PC-3 (cell line): ENCODE results near the gene ASCL2. TPM values are rescaled to one million over a fixed set of nuclear protein-coding genes. Genes with fewer than 3 reads are reported as not detected.

Source experiments
- ATAC-seq: fragments of 200-7000 bp; cut with Tn5 transposase; 2 replicates; pipeline ENCODE4 v1.9.1; 2020; ENCODE audit warnings: mild to moderate bottlenecking, moderate library complexity
- BruUV-seq: library from RNA; stranded (reverse); fragments of 400-500 nt; replicated peaks from 2 replicates; lab custom pipeline; 2021; lab: Mats Ljungman, UMichigan
- CTCF ChIA-PET: fragments of 300-600 bp; sonication (Branson Sonifier 250); formaldehyde crosslinking; loops from one replicate; lab custom pipeline; 2022; ENCODE audit warnings: antibody characterized with exemption; lab: Charles Lee
- POLR2A ChIA-PET: fragments of 300-600 bp; sonication (Branson Sonifier 250); formaldehyde crosslinking; loops from one replicate; lab custom pipeline; 2022; ENCODE audit warnings: antibody characterized with exemption; ENCODE audit not compliant: unreplicated experiment; lab: Charles Lee
- DNase-seq: peaks from one replicate; pipeline ENCODE4 v3.0.0-alpha.2; 2015
- H2AFZ ChIP-seq: fragments of 300-600 bp; sonication (generic); 2 replicates; pipeline ENCODE4 v1.6.0; 2016; ENCODE audit warnings: antibody characterized with exemption, low read length
- H3F3A ChIP-seq: fragments of 300-600 bp; sonication (generic); one replicate; pipeline ENCODE4 v1.6.0; 2017; ENCODE audit warnings: antibody characterized with exemption, low read length, control low read depth, mild to moderate bottlenecking; ENCODE audit not compliant: unreplicated experiment
- H3K27ac ChIP-seq: fragments of 300-600 bp; sonication (generic); 2 replicates; pipeline ENCODE4 v1.5.1; 2016; ENCODE audit warnings: mild to moderate bottlenecking, low read length
- H3K27me3 ChIP-seq: fragments of 300-600 bp; sonication (generic); 2 replicates; pipeline ENCODE4 v1.6.1; 2016; ENCODE audit warnings: low read length, mixed read lengths
- H3K36me3 ChIP-seq: fragments of 300-600 bp; sonication (generic); 2 replicates; pipeline ENCODE4 v1.6.1; 2016; ENCODE audit warnings: low read depth, mixed run types, low read length, mixed read lengths
- H3K4me1 ChIP-seq: fragments of 300-600 bp; sonication (generic); 2 replicates; pipeline ENCODE4 v1.5.1; 2016; ENCODE audit warnings: low read length; ENCODE audit not compliant: insufficient read depth
- H3K4me2 ChIP-seq: fragments of 300-600 bp; sonication (generic); 2 replicates; pipeline ENCODE4 v1.6.0; 2016; ENCODE audit warnings: low read length
- H3K4me3 ChIP-seq: fragments of 300-600 bp; sonication (generic); 2 replicates; pipeline ENCODE4 v1.5.1; 2016; ENCODE audit warnings: mild to moderate bottlenecking, low read length, mixed read lengths
- H3K79me2 ChIP-seq: fragments of 300-600 bp; sonication (generic); 2 replicates; pipeline ENCODE4 v1.6.1; 2017; ENCODE audit warnings: low read length, mixed read lengths
- H3K9ac ChIP-seq: fragments of 300-600 bp; sonication (generic); 2 replicates; pipeline ENCODE4 v1.6.0; 2016; ENCODE audit warnings: mild to moderate bottlenecking, low read length
- H3K9me2 ChIP-seq: fragments of 300-600 bp; sonication (generic); replicated peaks from 2 replicates; pipeline ENCODE4 v1.6.1; 2016; ENCODE audit warnings: mixed run types, low read length, mixed read lengths
- H3K9me3 ChIP-seq: fragments of 300-600 bp; sonication (generic); 2 replicates; pipeline ENCODE4 v1.6.1; 2016; ENCODE audit warnings: low read length, mixed read lengths
- H4K20me1 ChIP-seq: fragments of 300-600 bp; sonication (generic); 2 replicates; pipeline ENCODE4 v1.6.1; 2016; ENCODE audit warnings: low read length, mixed read lengths
- CTCF ChIP-seq: fragments of 300-600 bp; sonication (generic); conservative IDR thresholded peaks from 2 replicates; pipeline ENCODE4 v1.5.1; 2017; ENCODE audit warnings: antibody characterized with exemption, low read depth, mild to moderate bottlenecking, low read length
- EZH2 ChIP-seq: fragments of 300-600 bp; sonication (generic); IDR thresholded peaks from one replicate; pipeline ENCODE4 v1.6.1; 2017; ENCODE audit warnings: antibody characterized with exemption, mild to moderate bottlenecking, low read length; ENCODE audit not compliant: unreplicated experiment
- EZH2phosphoT487 ChIP-seq: fragments of 300-600 bp; sonication (generic); IDR thresholded peaks from 2 replicates; pipeline ENCODE4 v1.6.1; 2018; ENCODE audit warnings: mild to moderate bottlenecking, antibody characterized with exemption, low read length, borderline replicate concordance
- intact Hi-C: fragments of 100-400 bp; cut with micrococcal nuclease; formaldehyde crosslinking; loops from 2 replicates; pipeline ENCODE4 v1.9.0; 2023
- total RNA-seq: library from RNA; depleted of rRNA; stranded (reverse); fragments of >200 nt; gene quantifications from 2 replicates; pipeline ENCODE4 v1.2.3, GENCODE V29; 2014

Gene ASCL2
- total RNA-seq, 1 experiment from 2014 or later, result 1.1 TPM

DNA sequence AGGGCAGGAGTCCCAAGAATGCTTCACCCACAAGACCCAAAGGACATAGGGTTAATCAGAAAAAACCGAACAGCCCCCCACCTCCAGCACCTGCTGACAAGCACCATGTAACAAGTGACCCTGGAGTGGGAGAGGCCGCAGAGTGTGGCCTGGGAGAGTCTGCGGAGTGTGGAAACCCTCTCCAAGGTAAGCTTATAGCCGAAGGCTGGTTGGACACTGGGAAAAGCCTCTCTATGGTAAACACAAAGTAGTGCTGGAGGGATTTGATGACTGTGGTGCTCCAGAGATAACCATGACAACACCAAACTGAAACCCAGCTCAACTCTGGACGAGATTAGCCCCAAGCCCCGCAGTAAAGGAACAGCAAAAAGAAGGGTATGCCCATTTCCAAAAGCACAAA, 19.2 kb downstream of the ASCL2 start:
- H3K4me2 ChIP-seq, result no peak overlapping the region
- H4K20me1 ChIP-seq, result no peaks in the 10 kb centered on the region
- no peaks in the 10 kb centered on the region for H3K79me2 ChIP-seq
- ChIA-PET POLR2A (no interaction called here), CTCF (no interaction called here)
- no peaks in the 10 kb centered on the region for H3F3A ChIP-seq
- intact Hi-C loops, result no loop called here
- no peak overlapping the region for H3K4me3 ChIP-seq
- no peak overlapping the region for H2AFZ ChIP-seq
- no TSS peak for BruUV-seq
- H3K36me3 ChIP-seq, result no peaks in the 10 kb centered on the region
- H3K27ac ChIP-seq, result no peak overlapping the region
- H3K9me2 ChIP-seq, result no peaks in the 10 kb centered on the region
- H3K27me3 ChIP-seq, result no peaks in the 10 kb centered on the region
- no peak for DNase-seq
- peaks cover 3% of the 10 kb centered on the region for H3K4me1 ChIP-seq
- H3K9ac ChIP-seq, result no peak overlapping the region
- ATAC-seq, result no peak
- no peaks in the 10 kb centered on the region for H3K9me3 ChIP-seq
- TF ChIP-seq CTCF (no peak), EZH2 (no peak), EZH2phosphoT487 (no peak)

GRCh38 chr11:2250485-2250884, 19.9 kb downstream of the ASCL2 start:
- no TSS peak for BruUV-seq
- Histone ChIP-seq H3K4me2 (no peak overlapping the region), H2AFZ (no peak overlapping the region), H3K79me2 (no peaks in the 10 kb centered on the region), H3K4me3 (no peak overlapping the region), H3K9ac (no peak overlapping the region), H3K27me3 (no peaks in the 10 kb centered on the region), H4K20me1 (no peaks in the 10 kb centered on the region), H3K4me1 (no peaks in the 10 kb centered on the region), H3K36me3 (no peaks in the 10 kb centered on the region), H3F3A (no peaks in the 10 kb centered on the region), H3K27ac (no peak overlapping the region), H3K9me2 (no peaks in the 10 kb centered on the region), H3K9me3 (no peaks in the 10 kb centered on the region)
- DNase-seq (no peak), ATAC-seq (no peak)
- POLR2A ChIA-PET, result no interaction called here
- CTCF ChIA-PET, result no interaction called here
- TF ChIP-seq EZH2 (no peak), EZH2phosphoT487 (no peak), CTCF (no peak)
- intact Hi-C loops, result no loop called here

GRCh38 chr11:2250041-2250440, 20.3 kb downstream of the ASCL2 start:
- CTCF ChIA-PET, result no interaction called here
- Histone ChIP-seq H3K9me2 (no peaks in the 10 kb centered on the region), H3K4me2 (no peak overlapping the region)

More at GRCh38 chr11:2250041-2250440, 20.3 kb downstream of the ASCL2 start:
- no peaks in the 10 kb centered on the region for H3F3A ChIP-seq
- no peaks in the 10 kb centered on the region for H3K36me3 ChIP-seq
- no peak for TF ChIP-seq EZH2phosphoT487
- no peak for TF ChIP-seq CTCF
- no peak for TF ChIP-seq EZH2
- no peak overlapping the region for H3K4me3 ChIP-seq
- H3K27me3 ChIP-seq, result no peaks in the 10 kb centered on the region
- intact Hi-C loops, result no loop called here
- no peak for ATAC-seq
- no peak overlapping the region for H3K27ac ChIP-seq
- no peaks in the 10 kb centered on the region for H4K20me1 ChIP-seq
- no peaks in the 10 kb centered on the region for H3K4me1 ChIP-seq
- no peaks in the 10 kb centered on the region for H3K9me3 ChIP-seq
- no TSS peak for BruUV-seq
- H3K79me2 ChIP-seq, result no peaks in the 10 kb centered on the region
- H3K9ac ChIP-seq, result no peak overlapping the region
- POLR2A ChIA-PET, result no interaction called here
- no peak overlapping the region for H2AFZ ChIP-seq
- DNase-seq, result no peak
